ENCODE measurements around the gene PXYLP1.

GRCh38 chr3:141184430-141184829 lies 47.2 kb upstream of the PXYLP1 start:
- TF ChIP-seq, protein P1, sequence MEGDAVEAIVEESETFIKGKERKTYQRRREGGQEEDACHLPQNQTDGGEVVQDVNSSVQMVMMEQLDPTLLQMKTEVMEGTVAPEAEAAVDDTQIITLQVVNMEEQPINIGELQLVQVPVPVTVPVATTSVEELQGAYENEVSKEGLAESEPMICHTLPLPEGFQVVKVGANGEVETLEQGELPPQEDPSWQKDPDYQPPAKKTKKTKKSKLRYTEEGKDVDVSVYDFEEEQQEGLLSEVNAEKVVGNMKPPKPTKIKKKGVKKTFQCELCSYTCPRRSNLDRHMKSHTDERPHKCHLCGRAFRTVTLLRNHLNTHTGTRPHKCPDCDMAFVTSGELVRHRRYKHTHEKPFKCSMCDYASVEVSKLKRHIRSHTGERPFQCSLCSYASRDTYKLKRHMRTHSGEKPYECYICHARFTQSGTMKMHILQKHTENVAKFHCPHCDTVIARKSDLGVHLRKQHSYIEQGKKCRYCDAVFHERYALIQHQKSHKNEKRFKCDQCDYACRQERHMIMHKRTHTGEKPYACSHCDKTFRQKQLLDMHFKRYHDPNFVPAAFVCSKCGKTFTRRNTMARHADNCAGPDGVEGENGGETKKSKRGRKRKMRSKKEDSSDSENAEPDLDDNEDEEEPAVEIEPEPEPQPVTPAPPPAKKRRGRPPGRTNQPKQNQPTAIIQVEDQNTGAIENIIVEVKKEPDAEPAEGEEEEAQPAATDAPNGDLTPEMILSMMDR (IDR thresholded peaks at IDR 0.05) = no peak
- TF ChIP-seq EZH2phosphoT487 (IDR thresholded peaks at IDR 0.05) = no peak
